HEK293T (cell line): ENCODE data around the gene TEP1.
"Not testable (repeated sequence)": the region's sequence is repeated elsewhere in the genome, so short reads cannot be mapped to it uniquely, and the experiment has no call there.

Source experiments
- ARNT ChIP-seq: fragments of 450-650 bp; IDR thresholded peaks from 2 replicates; pipeline ENCODE4 v1.6.1; 2017; ENCODE audit warnings: mild to moderate bottlenecking
- BHLHE40 ChIP-seq: fragments of 450-650 bp; IDR thresholded peaks from 2 replicates; pipeline ENCODE4 v1.6.1; 2016; ENCODE audit warnings: mild to moderate bottlenecking, moderate library complexity, borderline replicate concordance
- CTBP1 ChIP-seq: fragments of 450-650 bp; IDR thresholded peaks from 2 replicates; pipeline ENCODE4 v1.6.1; 2016; ENCODE audit warnings: borderline replicate concordance
- ELF4 ChIP-seq: fragments of 450-650 bp; IDR thresholded peaks from 2 replicates; pipeline ENCODE4 v1.6.1; 2017; ENCODE audit warnings: antibody characterized with exemption
- FOXA1 ChIP-seq: fragments of 450-650 bp; IDR thresholded peaks from 2 replicates; pipeline ENCODE4 v1.6.1; 2016; ENCODE audit warnings: mild to moderate bottlenecking
- FOXK2 ChIP-seq: fragments of 450-650 bp; IDR thresholded peaks from 2 replicates; pipeline ENCODE4 v1.6.1; 2016; ENCODE audit warnings: mild to moderate bottlenecking
- FOXM1 ChIP-seq: fragments of 450-650 bp; IDR thresholded peaks from 2 replicates; pipeline ENCODE4 v1.6.1; 2017; ENCODE audit warnings: mild to moderate bottlenecking, borderline replicate concordance
- HDGF ChIP-seq: fragments of 450-650 bp; IDR thresholded peaks from 2 replicates; pipeline ENCODE4 v1.6.1; 2017; ENCODE audit warnings: antibody characterized with exemption, borderline replicate concordance
- NFRKB ChIP-seq: fragments of 450-650 bp; IDR thresholded peaks from 2 replicates; pipeline ENCODE4 v1.6.1; 2016; ENCODE audit warnings: mild to moderate bottlenecking, moderate library complexity
- SP1 ChIP-seq: fragments of 450-650 bp; IDR thresholded peaks from 2 replicates; pipeline ENCODE4 v1.6.1; 2017
- SUZ12 ChIP-seq: fragments of 450-650 bp; IDR thresholded peaks from 2 replicates; pipeline ENCODE4 v1.6.1; 2016; ENCODE audit warnings: mild to moderate bottlenecking
- TARDBP ChIP-seq: fragments of 450-650 bp; IDR thresholded peaks from 2 replicates; pipeline ENCODE4 v1.6.1; 2016
- ZNF384 ChIP-seq: fragments of 450-650 bp; IDR thresholded peaks from 2 replicates; pipeline ENCODE4 v1.6.1; 2016
- TF ChIP-seq, protein P1 (sequence below): fragments of 450-650 bp; IDR thresholded peaks from 2 replicates; pipeline ENCODE4 v1.6.1; 2016

DNA sequence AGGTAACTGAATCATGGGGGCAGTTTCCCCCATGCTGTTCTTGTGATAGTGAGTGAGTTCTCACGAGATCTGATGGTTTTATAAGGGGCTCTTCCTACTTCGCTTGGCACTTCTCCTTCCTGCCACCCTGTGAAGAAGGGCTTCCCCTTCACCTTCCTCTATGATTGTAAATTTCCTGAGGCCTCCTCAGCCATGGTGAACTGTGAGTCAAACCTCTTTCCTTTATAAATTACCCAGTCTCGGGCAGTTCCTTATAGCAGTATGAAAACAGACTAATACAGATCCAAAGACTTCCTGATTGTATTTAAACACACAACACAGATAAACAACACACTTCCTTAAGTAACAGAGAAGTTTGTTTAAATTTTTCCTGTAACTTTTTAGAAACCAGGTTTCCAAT lies 54.8 kb downstream of the TEP1 start:
- TF ChIP-seq HDGF, ELF4, SUZ12, BHLHE40, FOXA1, FOXM1, ARNT, SP1, NFRKB, ZNF384, FOXK2, CTBP1, TARDBP: not testable (repeated sequence)
- TF ChIP-seq, protein P1, sequence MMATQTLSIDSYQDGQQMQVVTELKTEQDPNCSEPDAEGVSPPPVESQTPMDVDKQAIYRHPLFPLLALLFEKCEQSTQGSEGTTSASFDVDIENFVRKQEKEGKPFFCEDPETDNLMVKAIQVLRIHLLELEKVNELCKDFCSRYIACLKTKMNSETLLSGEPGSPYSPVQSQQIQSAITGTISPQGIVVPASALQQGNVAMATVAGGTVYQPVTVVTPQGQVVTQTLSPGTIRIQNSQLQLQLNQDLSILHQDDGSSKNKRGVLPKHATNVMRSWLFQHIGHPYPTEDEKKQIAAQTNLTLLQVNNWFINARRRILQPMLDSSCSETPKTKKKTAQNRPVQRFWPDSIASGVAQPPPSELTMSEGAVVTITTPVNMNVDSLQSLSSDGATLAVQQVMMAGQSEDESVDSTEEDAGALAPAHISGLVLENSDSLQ, result not testable (repeated sequence)
